DMS 273 treated with DMSO at 0.1 percent for 48 hours (cell line): ENCODE results near the gene ERI3.
"Not testable (repeated sequence)": the region's sequence is repeated elsewhere in the genome, so short reads cannot be mapped to it uniquely, and the experiment has no call there.

Experiments
- DNase-seq: peaks from one replicate; lab custom pipeline; 2025; lab: John Stamatoyannopoulos, UW

ERI3 gene

GRCh38 chr1:44208226-44208625, 146.8 kb downstream of the ERI3 start:
- no peak for DNase-seq

- not testable (repeated sequence) for DNase-seq
These were observed 148.5 kb downstream of the ERI3 start for GRCh38 chr1:44206545-44206944.

- DNase-seq: no peak
These were observed 154.7 kb downstream of the ERI3 start for GRCh38 chr1:44200336-44200735.

- DNase-seq: no peak
These were observed 180.4 kb downstream of the ERI3 start for GRCh38 chr1:44174630-44175029.
